H1 (cell line): ENCODE data around the gene CUX1. TPM values are rescaled to one million over a fixed set of nuclear protein-coding genes. Genes with fewer than 3 reads are reported as not detected.

ENCODE experiments used
- HDAC6 ChIP-seq: IDR thresholded peaks from one replicate; pipeline ENCODE4 v1.7.1; 2012; ENCODE audit warnings: low read depth, mild to moderate bottlenecking, inconsistent platforms, low read length, moderate library complexity
- SIX5 ChIP-seq: IDR thresholded peaks from 2 replicates; pipeline ENCODE4 v1.6.1; 2011; ENCODE audit warnings: mild to moderate bottlenecking, low read depth, low read length
- polyA plus RNA-seq, 7 experiments: library from polyadenylated mRNA; depleted of rRNA in 3 of 7; stranded (reverse) in 5 of 7; unstranded in 2 of 7; fragments of >200 nt in 5 of 7; fragments of 200-250 nt in 2 of 7; gene quantifications; 1 replicate in 5 of 7; 2 replicates in 1 of 7; 4 replicates in 1 of 7; pipeline versions ENCODE4 v1.2.1 to v1.2.3, GENCODE V29; 2011 to 2013; ENCODE audit warnings: missing spikeins in 2 of 7, mixed read lengths in 2 of 7
- total RNA-seq: library from RNA; stranded (reverse); fragmentation: NEBNext Ultra II Directional; extraction: Animal tissue kit (Norgen Biotek cat#: 25700); gene quantifications from 2 replicates; pipeline ENCODE4 v1.2.1, GENCODE V29; 2021
- TF ChIP-seq, protein P1 (sequence below): fragments of 300-600 bp; sonication (generic); IDR thresholded peaks from 2 replicates; pipeline ENCODE4 v1.7.1; 2012; ENCODE audit warnings: low read length, moderate library complexity, mild to moderate bottlenecking, inconsistent platforms; ENCODE audit not compliant: insufficient replicate concordance

The CUX1 gene
- total and polyA plus RNA-seq, 2 of the 8 experiments (the other 6 are each of a cell fraction or from before 2014, with no cell fraction given), result 21.6 to 65.9 TPM

DNA sequence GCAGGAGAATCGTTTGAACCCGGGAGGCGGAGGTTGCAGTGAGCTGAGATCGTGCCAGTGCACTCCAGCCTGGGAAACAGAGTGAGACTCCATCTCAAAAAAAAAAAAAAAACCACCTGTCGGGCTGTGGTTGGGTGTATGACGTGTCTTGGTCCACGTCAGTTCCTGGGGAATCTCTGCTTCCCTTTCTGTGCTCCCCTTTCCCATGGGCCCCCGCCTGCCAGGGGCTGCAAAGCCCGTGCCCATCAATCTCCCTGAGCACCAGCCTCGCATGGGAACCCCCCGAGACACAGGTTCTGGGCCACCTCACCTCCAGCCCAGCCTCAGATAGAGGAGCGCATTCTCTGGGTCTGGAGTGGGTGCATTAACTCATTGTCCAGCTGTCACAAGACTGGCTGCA, 467.0 kb downstream of the CUX1 start (continued):
- TF ChIP-seq, protein P1, sequence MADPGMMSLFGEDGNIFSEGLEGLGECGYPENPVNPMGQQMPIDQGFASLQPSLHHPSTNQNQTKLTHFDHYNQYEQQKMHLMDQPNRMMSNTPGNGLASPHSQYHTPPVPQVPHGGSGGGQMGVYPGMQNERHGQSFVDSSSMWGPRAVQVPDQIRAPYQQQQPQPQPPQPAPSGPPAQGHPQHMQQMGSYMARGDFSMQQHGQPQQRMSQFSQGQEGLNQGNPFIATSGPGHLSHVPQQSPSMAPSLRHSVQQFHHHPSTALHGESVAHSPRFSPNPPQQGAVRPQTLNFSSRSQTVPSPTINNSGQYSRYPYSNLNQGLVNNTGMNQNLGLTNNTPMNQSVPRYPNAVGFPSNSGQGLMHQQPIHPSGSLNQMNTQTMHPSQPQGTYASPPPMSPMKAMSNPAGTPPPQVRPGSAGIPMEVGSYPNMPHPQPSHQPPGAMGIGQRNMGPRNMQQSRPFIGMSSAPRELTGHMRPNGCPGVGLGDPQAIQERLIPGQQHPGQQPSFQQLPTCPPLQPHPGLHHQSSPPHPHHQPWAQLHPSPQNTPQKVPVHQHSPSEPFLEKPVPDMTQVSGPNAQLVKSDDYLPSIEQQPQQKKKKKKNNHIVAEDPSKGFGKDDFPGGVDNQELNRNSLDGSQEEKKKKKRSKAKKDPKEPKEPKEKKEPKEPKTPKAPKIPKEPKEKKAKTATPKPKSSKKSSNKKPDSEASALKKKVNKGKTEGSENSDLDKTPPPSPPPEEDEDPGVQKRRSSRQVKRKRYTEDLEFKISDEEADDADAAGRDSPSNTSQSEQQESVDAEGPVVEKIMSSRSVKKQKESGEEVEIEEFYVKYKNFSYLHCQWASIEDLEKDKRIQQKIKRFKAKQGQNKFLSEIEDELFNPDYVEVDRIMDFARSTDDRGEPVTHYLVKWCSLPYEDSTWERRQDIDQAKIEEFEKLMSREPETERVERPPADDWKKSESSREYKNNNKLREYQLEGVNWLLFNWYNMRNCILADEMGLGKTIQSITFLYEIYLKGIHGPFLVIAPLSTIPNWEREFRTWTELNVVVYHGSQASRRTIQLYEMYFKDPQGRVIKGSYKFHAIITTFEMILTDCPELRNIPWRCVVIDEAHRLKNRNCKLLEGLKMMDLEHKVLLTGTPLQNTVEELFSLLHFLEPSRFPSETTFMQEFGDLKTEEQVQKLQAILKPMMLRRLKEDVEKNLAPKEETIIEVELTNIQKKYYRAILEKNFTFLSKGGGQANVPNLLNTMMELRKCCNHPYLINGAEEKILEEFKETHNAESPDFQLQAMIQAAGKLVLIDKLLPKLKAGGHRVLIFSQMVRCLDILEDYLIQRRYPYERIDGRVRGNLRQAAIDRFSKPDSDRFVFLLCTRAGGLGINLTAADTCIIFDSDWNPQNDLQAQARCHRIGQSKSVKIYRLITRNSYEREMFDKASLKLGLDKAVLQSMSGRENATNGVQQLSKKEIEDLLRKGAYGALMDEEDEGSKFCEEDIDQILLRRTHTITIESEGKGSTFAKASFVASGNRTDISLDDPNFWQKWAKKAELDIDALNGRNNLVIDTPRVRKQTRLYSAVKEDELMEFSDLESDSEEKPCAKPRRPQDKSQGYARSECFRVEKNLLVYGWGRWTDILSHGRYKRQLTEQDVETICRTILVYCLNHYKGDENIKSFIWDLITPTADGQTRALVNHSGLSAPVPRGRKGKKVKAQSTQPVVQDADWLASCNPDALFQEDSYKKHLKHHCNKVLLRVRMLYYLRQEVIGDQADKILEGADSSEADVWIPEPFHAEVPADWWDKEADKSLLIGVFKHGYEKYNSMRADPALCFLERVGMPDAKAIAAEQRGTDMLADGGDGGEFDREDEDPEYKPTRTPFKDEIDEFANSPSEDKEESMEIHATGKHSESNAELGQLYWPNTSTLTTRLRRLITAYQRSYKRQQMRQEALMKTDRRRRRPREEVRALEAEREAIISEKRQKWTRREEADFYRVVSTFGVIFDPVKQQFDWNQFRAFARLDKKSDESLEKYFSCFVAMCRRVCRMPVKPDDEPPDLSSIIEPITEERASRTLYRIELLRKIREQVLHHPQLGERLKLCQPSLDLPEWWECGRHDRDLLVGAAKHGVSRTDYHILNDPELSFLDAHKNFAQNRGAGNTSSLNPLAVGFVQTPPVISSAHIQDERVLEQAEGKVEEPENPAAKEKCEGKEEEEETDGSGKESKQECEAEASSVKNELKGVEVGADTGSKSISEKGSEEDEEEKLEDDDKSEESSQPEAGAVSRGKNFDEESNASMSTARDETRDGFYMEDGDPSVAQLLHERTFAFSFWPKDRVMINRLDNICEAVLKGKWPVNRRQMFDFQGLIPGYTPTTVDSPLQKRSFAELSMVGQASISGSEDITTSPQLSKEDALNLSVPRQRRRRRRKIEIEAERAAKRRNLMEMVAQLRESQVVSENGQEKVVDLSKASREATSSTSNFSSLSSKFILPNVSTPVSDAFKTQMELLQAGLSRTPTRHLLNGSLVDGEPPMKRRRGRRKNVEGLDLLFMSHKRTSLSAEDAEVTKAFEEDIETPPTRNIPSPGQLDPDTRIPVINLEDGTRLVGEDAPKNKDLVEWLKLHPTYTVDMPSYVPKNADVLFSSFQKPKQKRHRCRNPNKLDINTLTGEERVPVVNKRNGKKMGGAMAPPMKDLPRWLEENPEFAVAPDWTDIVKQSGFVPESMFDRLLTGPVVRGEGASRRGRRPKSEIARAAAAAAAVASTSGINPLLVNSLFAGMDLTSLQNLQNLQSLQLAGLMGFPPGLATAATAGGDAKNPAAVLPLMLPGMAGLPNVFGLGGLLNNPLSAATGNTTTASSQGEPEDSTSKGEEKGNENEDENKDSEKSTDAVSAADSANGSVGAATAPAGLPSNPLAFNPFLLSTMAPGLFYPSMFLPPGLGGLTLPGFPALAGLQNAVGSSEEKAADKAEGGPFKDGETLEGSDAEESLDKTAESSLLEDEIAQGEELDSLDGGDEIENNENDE, result no peak
- no peak for TF ChIP-seq HDAC6
- TF ChIP-seq SIX5, result no peak
